Stimulated activated CD4-positive, alpha-beta T cell treated with anti-CD3 and anti-CD28 coated beads, Interleukin-15, amount 100 ng/mL, for 24 hours (primary cell): ENCODE measurements around the gene RNF175.

Source experiments
- DNase-seq: peaks from one replicate; pipeline ENCODE4 v3.0.0-alpha.2; 2020

Gene RNF175

DNA sequence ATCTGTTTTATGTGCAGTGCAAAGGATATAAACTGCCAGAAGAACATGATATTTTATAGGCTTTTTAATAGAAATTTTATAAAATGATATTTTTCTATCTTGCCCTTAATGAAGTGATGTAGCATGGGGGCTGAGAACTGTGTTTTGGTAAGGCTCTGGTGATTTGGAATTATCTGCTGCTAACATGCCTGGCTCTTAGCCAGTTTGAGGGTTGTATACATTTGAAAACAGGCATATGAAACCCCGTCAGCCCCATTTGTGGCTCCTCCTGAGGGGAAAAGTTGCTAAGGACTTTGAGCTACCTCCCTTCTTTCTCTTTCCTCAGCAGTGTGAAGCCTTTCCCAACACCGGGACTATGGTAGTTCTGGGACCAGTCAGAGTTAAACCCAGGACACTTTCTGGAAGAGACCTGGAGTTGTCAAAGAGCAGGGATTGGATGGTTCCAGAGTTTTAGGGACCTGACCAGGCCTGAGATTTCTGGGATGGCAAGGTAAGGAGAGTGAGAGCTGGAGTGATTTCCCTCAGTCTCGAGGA is 24.4 kb upstream of the RNF175 start:
- no peak for DNase-seq

DNA sequence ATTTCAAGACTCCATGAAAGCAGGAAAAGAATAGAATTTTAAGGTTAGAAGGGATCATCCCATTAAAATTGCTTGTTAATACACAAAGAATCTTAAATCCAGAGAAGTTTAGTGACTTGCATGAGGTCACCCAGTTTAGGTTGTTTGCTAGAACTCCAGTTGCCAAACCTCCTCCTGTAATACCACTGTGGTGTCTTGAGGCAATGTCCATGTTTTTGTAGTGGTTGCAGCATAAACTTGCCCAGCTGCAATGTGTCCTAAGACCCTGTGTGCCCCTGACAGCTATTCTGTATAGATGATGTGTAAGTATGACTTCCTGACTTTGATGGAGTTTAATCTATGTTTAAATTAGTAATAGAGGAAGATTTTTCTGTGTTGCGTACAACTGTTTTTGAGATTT is 22.8 kb upstream of the RNF175 start:
- DNase-seq: no peak

DNA sequence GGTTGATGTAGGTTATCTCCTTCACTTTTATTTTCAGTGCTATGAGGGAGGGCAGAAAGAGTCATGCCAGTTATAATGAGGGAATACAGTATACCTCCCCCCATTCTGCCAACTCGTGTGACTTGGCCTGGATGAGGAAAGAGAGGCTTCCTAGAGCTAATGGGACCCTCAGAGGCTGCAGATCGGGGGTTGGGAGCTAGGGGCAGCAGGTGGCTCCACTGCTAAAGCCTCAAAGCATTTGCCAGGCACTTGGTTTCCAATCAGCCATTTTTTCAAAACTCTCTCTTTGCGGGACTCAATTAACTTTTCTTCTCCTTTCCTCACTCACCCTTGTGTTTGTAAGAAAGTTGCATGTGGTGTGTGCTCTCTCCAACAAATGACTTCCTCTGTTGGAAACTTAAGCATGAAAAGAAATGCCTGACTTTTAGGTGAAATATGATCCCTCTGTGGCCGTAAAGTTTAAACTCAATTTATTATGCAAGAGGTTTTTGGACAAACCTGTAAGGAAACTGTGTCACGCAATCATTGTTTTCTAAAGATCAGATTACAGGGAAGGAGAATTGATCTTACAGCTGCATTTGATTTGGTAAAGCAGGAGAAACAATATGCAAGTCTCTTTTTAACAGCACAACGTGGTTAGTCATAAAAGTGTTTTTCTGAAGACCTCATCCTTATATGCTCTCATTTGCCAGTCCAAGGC is 22.0 kb upstream of the RNF175 start:
- no peak for DNase-seq

DNA sequence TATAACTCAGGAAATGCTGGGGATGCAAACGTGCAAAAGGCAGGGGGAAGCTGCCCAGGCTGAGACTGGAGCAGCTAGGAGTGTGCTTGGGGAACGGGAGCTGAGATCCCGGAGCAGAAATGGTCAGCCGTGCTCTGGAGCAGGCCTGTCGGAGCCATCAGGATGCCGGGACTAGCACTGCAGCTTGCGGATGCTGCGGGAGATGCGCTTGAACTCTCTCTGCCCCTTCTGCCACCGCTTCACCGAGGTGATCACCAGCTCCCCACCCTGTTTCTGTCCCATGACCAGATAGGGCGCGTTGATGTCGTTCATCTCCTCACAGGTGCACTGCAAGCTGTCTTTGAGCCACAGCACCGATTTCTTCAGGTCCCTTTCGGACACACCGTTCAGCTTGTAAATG is 21.5 kb upstream of the RNF175 start:
- DNase-seq: no peak

DNA sequence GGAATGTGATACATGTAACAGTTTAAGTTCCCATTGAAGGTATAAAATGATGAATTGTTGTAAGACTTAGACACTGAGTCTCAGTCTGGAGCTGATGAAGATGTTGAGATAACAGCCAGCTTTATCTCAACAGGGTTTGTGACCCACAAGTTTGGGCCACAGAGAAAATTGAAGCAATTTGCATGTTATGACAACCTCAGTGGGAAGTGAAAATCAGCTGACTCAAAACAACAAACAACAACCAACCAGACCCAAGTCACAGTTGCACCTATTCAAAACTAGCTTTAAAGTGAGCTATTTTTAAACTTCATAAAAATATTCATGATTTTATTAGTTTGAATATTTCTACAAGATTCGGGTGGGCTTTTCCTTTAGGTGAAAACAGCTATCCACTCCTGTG is 21.1 kb upstream of the RNF175 start:
- DNase-seq: no peak

DNA sequence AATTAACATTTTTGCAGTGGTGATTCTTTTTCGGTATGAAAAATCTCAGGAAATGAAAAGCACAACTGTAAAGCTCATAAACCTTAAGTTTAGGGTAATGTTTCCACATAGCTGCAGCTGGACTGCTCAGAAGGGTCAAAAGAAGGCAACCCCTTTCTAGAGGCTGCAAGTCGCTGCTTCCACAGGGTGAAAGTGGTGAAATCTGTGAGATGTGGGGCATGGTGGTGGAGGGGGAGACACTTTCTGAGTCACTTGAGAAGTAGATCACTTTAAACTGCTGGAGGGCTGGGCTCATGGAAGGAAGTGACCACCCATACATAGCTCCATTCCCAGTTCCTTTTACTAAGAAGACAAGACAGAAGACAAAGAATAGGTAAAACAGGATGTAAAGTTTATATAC is 20.4 kb upstream of the RNF175 start:
- no peak for DNase-seq

DNA sequence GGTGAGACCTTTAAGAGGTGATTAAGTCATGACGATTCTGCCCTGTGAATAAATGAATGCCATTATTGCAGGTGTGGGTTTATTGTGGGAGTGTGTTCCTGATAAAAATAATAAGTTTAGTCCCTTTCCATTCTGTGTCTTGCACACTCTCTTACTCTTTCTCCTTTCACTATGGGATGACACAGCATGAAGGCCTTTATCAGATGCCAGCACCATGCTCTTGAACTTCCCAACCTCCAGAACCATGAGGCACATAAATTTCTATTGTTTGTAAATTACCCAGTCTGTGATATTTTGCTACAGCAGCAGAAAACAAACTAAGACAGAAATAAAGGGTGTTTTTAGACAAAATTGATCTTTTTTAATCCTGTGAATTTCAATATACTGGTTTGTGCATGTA is 18.6 kb upstream of the RNF175 start:
- DNase-seq: no peak

DNA sequence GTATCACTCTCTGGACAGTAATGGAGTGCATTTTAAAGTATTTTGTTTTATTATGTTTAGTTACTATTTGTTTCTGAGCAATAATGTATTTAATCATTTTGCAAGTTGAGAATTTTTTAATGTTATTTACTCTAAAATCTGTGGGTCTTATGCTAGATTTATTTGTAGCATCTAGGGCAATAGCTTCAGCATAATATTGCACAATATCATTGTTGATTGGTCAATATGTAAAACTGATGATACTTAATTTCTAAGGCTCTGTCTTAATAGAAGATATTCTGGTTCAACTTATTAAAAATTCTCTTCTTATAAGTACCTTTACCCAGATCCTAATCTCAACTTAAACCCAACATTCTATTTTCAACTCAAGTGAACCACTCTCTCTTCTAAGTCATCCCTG is 17.6 kb upstream of the RNF175 start:
- no peak for DNase-seq

DNA sequence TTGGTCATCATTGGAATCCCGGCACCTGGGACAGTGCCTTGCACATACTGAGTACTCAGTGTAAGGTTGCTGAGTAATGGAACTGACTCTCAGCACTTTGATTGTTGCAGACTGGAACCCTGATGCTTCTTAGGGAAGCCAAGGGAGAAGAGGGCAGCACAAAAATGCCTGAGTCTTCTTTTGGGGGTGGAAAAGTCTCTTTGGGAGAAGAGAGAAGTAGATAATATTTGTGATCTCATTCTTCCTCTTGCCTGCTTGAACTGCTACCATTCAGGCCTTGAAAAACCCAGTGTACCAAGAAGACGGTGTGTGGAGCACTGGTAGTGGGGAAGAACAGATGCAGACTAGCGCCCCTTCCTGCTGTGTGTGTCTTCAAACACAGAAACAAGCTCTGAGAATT is 16.8 kb upstream of the RNF175 start:
- no peak for DNase-seq

DNA sequence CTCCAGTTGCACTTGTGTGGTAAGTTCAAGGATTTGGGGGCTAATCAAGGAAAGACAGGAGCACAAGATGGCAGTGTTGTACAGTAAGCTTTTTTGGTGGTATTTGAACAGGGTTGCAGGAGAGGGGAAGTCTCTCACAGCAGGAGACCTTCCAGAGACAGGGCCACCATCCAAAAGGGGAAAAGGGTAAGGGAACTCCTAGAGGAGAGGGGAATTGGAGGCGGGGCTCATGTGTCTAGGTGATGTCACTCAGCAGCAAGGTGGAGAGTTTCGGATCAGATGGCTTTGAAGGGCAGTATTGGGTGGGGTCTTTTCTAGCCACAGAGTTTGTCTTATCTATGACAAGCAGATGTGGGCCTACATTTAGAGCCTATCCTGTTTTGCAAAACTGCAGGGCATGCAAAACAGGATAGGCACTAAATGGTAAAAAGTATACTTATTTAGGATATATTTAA is 13.4 kb upstream of the RNF175 start:
- no peak for DNase-seq

DNA sequence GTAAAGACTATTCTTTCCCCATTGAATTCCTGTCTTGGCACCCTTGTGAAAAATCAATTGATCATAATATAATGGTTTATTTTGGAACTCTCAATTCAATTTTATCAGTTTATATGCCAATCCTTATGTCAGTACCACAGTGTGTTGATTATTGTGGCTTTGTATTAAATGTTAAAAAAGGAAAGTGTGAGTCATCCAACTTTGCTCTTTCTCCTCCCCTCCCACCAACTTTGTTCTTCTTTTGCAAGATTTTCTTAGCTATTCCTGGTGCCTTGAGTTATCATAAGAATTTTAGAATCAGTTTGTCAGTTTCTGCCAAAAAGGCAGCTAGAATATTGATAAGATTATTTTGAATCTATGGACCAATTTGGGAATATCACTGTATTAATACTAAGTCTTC is 11.2 kb upstream of the RNF175 start:
- no peak for DNase-seq

DNA sequence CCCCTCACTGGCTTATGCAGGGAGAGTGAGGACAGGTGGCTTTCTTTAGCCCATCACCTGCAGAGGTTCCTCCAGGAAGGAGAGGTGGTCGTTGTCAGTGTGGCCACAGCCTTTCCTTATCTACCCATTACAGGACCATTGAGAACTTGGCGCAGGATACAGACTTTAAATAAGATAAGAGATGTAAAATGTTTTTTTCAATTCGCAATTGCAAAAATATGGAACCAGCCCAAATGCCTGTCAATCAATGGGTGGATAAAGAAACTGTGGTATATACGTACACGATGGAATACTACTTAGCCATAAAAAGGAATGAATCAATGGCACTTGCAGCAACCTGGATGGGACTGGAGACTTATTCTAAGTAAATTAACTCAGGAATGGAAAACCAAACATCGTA is 6.9 kb upstream of the RNF175 start:
- no peak for DNase-seq

DNA sequence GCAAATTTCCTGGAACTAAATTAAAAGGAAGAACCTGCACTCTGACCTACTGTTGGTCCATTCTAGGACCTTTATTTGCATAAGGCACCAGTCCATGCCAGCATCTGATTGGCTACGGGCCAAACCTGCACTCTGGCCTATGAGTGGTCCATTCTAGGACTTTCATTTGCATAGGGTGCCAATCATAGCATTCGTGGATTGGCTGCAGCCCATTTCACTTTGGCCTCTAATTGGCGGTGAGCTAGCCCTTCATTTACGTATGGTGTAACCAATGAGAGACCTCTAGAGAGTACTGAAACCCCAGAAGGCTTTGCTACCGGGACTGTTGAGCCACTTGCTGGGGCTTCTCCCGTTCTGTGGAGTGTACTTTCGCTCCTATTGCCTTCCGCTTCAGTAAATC is 6.1 kb upstream of the RNF175 start:
- no peak for DNase-seq

DNA sequence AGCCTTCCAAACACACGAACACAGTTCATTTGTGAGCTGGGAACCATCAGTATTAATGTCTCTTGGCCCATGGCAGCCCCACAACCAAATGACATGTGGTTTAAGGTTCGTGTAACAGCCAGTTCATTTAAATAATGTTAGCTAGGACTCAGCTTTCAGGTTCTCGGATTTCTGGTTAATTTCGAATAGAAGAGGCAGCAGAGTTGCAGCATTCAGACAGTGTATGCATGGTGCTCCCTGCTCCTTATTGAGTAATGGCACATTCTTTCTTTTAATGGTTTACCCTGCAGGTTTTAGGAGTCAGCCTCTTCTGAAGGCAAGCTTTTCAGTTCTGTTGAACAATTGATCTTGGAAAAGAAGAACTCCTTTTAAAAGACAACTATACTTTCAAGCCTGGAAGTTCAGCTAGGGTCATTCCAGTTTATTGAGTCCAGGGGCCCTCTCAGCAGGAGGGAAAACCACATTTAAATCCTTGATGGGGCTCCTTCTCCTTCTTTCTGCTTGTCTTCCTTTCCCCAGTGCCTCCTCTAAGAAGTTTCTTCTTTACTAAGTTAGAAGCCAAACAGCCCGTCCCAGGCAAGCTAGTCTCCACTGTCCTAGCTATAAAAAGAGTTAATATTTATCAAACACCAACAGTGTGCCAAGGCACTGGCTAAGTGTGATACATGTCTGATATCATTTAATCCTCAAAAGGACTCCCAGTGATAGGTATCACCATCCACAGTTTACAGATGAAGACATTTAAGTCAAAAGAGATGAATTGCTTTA is 5.0 kb upstream of the RNF175 start:
- no peak for DNase-seq

DNA sequence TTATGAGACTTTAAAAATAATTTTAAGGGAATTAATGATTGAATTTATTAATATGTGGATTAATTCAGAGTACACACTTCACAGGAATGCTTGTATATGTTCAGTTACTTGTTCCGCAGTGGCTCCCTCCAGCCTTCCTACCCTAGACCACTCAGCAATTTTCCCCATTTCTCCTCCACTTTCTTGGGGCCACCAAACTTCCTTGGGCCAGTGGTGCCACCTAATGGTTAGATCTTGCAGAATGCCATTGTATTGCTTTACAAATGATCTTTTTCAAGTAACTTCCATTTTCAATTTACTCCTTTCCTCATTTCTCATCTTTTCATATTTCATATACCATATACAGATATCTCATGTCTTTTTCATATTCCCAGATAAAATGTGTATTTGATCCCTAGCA is 3.6 kb upstream of the RNF175 start:
- no peak for DNase-seq

DNA sequence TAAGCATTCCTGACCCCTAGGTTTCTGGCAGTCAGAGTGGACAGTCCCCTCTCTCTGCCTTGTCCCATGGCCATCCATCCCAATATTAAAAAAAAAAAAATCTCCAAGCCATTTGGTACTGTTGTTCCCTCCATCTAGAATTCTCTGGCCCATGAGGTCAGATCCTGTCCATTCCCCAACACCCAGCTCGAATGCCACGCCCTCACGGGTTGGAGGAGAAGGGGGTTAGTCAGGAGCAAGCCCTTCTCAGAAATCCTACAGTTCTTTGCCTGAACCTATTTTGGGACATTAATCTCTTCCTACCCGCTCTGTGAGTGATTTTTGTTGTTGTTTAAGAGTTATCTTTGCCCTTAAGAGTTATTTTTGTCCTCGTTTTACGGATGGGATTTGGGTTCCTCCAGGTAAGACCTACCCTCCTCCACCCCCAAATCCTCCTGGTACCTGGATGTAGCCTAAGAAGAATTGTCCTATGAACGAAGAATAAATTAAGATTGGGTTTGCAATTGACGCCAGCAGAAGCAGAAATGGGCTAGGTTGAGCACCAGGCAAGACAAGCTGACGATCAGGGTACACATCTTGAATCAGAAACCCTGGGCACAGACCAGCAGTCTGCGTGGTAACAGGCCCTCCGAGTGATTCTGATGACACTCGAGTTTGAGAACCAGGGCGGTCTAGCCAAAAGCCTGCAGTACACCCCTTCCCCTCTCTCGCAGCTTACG is 977 bp downstream of the RNF175 start:
- DNase-seq: no peak

DNA sequence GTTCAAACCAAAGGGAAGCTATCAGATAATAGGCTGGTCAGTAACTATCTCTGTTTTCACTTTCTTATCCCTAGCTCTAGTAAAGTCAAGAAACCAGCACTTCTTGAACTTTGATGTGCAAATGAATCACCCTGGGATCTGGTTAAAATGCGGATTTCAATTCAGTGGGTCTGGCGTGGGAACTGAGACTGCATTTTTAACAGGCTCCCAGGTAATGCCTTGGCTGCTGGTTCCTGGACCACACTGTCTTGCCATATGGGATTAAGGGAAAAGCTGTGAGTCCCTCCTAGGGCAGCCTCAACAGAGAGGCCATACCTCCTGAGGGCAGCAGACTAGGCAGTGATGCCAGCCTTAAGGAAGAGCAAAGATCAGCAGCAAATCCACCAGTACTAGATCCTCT is 1.7 kb downstream of the RNF175 start:
- DNase-seq: no peak

DNA sequence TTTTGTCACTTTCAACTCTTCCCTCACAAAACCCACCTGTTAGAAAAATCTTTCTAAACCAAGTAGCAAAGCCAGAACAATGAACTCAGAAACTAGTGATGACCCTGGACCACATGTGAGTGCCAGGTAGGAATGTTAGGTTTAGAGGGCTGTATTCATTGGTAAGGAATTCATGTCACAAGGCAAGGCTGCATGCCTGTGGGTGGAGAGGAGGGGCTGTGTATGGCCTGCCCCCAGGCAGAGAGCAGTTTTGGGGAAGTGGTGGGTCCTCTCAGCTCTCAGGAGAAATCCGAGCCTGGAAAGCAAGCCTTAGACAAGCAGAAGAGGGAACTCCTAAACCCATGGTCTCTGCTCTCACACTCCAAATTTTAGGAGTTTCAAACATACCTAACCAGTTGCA is 2.4 kb downstream of the RNF175 start:
- no peak for DNase-seq

DNA sequence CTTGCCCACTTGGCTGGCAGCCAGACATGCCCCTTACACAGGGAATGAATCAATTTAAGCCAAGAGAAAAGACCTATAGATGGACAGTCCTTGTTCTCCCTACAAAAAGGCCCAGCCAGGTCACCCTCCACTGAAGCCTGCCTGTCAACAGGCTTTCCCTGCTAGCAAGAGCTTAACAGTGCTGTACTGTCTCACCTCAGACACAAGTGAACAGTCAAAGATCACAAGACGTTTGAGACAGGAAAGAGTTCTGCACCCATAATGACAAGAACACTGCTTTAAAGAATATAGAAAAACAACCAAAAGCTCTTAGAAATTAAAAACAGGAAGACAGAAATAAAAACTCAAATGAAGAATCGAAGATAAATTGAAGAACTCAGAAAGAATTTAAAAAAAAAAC is 4.6 kb downstream of the RNF175 start:
- DNase-seq: no peak

DNA sequence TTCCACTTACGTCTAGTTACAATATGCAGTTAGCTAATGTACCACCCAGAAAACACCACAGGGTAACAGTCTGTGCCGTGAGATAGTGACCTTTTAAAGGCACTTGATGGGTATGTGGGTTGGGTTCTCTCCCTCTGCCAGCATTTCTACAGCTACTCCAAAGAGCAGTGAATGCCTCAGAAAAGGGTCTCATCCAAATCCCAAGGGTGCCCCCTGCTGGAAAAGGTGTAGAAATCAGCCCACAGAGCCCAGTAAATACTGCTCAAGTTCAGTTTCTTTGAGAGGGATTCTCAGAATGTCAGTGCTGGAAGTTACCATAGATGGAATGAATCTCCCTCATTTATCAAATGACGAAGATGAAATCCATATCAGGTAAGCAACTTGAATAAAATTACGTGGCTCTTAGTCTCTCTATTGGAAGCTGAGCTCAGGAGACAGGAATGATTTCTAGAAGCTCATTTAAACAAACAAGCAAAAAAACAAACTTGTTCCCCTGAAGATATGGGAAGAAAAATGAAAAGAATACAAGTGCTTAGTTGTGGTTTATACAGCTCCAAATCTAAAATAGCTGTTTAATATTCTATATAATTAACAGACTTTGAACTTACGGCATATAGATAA is 9.5 kb downstream of the RNF175 start:
- peak; percentile 76 for DNase-seq

DNA sequence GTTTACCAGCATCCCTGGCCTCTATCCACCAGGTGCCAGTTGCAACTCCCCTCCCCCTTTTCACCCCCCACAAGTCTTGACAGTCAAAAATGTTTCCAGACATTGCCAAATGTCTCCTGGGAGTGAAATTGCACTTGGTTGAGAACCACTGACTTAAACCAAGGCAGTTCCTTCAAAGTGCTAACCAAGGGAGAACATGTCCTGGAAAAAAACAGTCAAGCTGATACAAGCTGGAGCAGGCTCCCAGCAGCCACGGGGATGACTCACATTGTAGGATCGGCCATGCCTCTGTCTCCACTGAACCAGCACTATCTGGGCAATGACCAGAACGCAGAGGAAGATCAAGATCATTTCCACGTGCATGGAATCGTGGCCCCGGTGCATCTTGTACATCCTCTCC is 11.4 kb downstream of the RNF175 start:
- no peak for DNase-seq

DNA sequence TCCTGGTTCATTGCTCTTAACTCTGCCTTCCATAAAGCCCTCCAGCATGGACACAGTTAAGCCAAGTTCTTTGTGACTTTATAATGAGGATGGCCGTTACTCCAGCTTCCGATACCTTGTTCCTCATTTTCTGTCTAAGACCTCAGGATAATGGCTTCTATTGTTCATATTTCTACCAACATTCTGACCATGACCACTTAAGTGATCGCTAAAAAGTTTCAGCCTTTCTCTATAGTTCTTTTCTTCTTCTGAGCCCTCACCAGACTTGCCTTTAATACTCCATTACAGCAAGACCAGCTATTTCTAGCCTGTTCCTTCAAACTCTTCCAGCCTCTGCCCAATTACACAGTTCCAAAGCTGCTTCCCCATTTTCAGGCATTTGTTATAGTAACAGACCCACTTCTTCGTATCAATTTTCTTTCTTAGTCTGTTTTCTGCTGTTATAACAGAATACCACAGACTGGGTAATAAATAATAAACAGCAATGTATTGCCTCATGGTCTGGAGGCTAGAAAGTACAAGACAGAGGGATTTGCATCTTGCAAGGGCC is 12.3 kb downstream of the RNF175 start:
- DNase-seq: no peak

DNA sequence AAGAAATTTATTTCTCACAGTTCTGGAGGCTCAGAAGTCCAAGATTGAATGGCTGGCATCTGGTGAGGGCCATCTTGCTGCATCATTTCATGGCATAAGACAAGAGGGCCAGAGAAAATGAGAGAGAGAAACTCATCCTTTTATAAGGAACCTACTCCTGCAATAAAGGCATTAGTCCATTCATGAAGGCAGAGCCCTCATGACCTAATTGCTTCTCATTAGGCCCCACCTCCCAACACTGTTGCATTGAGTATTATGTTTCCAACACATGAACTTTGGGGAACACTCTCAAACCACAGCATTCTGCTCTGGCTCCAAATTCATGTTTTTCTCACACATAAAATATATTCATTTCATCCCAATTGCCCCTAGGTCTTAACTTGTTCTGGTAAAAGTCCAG is 14.2 kb downstream of the RNF175 start:
- DNase-seq: no peak
